Stimulated activated naive CD4-positive, alpha-beta T cell (primary cell): ENCODE measurements around the gene EDIL3.
"Not testable (repeated sequence)": the region's sequence is repeated elsewhere in the genome, so short reads cannot be mapped to it uniquely, and the experiment has no call there.

Experiments used
- DNase-seq, 6 experiments: peaks; one replicate each; lab custom pipeline; 2025; lab: John Stamatoyannopoulos, UW

The EDIL3 gene

GRCh38 chr5:84378420-84378819, 6.3 kb downstream of the EDIL3 start:
- no peak for DNase-seq

GRCh38 chr5:84376346-84376745, 8.3 kb downstream of the EDIL3 start:
- DNase-seq, result no peak

GRCh38 chr5:84374568-84374967, 10.1 kb downstream of the EDIL3 start:
- no peak for DNase-seq

- DNase-seq, result no peak
Measured at GRCh38 chr5:84373506-84373905, 11.2 kb downstream of the EDIL3 start.

GRCh38 chr5:84372066-84372695, 12.5 kb downstream of the EDIL3 start:
- no peak for DNase-seq

GRCh38 chr5:84370176-84370575, 14.5 kb downstream of the EDIL3 start:
- DNase-seq, result no peak

- no peak for DNase-seq
Measured at GRCh38 chr5:84364043-84364442, 20.6 kb downstream of the EDIL3 start.

- DNase-seq, result no peak
Measured at GRCh38 chr5:84362061-84362720, 22.5 kb downstream of the EDIL3 start.

- no peak for DNase-seq
Measured at GRCh38 chr5:84361572-84361971, 23.1 kb downstream of the EDIL3 start.

GRCh38 chr5:84360056-84360455, 24.6 kb downstream of the EDIL3 start:
- DNase-seq, result no peak

- DNase-seq, result no peak
Measured at GRCh38 chr5:84354101-84354500, 30.6 kb downstream of the EDIL3 start.

- DNase-seq, result no peak
Measured at GRCh38 chr5:84344788-84345187, 39.9 kb downstream of the EDIL3 start.

- no peak for DNase-seq
Measured at GRCh38 chr5:84343171-84343570, 41.5 kb downstream of the EDIL3 start.

- no peak for DNase-seq
Measured at GRCh38 chr5:84332106-84332505, 52.6 kb downstream of the EDIL3 start.

GRCh38 chr5:84327591-84327990, 57.1 kb downstream of the EDIL3 start:
- DNase-seq, result no peak

- DNase-seq, result no peak
Measured at GRCh38 chr5:84322646-84323045, 62.0 kb downstream of the EDIL3 start.

GRCh38 chr5:84317826-84318225, 66.9 kb downstream of the EDIL3 start:
- DNase-seq, result not testable (repeated sequence)

GRCh38 chr5:84312280-84312679, 72.4 kb downstream of the EDIL3 start:
- DNase-seq, result not testable (repeated sequence)

- not testable (repeated sequence) for DNase-seq
Measured at GRCh38 chr5:84309850-84310249, 74.8 kb downstream of the EDIL3 start.

- DNase-seq, result no peak
Measured at GRCh38 chr5:84306601-84307000, 78.1 kb downstream of the EDIL3 start.

- no peak for DNase-seq
Measured at GRCh38 chr5:84304599-84304998, 80.1 kb downstream of the EDIL3 start.

GRCh38 chr5:84303315-84303714, 81.4 kb downstream of the EDIL3 start:
- no peak for DNase-seq

- no peak for DNase-seq
Measured at GRCh38 chr5:84301535-84301934, 83.1 kb downstream of the EDIL3 start.

GRCh38 chr5:84299959-84300358, 84.7 kb downstream of the EDIL3 start:
- no peak for DNase-seq
